ENCODE results near the gene USP54.
A peak's percentile ranks its signal among the peaks of the same experiment; 100 is the strongest.
"Not testable (repeated sequence)": the region's sequence is repeated elsewhere in the genome, so short reads cannot be mapped to it uniquely, and the experiment has no call there.

Gene USP54

GRCh38 chr10:73567025-73567424 lies 24.1 kb downstream of the USP54 start:
- not testable (repeated sequence) for H3K27me3 ChIP-seq (ENCODE audit: control insufficient read depth in 2 of 2, insufficient read depth in 2 of 2, low read length in 2 of 2); H3K4me3 ChIP-seq (ENCODE audit: low read length in 2 of 2); H3K27ac ChIP-seq (ENCODE audit: low read depth in 2 of 2, low read length in 2 of 2); H3K4me1 ChIP-seq (ENCODE audit: control insufficient read depth in 2 of 2, insufficient read depth in 2 of 2, low read length in 2 of 2); H3K9ac ChIP-seq (ENCODE audit: low read depth in 1 of 2, low read length in 2 of 2); H3K9me3 ChIP-seq (ENCODE audit: control insufficient read depth in 2 of 2, low read length in 2 of 2)
- H3K36me3 ChIP-seq (ENCODE audit: control insufficient read depth in 2 of 2, insufficient read depth in 2 of 2, low read length in 2 of 2) = peaks cover 14 to 20% of the 10 kb centered on the region in 2 donors

DNA sequence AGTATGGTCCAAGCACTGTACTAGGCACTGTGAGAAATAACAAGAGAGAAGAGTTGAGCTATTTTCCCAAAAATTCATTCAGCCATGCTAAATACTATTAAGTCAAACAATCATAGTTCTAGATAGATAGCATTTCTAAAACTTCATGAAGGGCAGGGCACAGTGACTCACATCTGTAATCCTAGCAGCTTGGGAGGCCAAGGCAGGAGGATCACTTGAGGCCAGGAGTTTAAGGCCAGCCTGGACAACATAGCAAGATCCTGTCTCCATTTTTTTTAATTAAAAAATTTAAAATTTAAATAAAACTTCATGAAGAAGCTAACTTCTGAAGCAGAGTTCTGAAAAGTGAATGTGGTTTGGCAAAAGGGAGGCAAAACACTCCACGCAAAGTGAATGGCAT lies 29.9 kb downstream of the USP54 start:
- H3K9ac ChIP-seq (ENCODE audit: low read depth in 1 of 2, low read length in 2 of 2) = no peak overlapping the region
- H3K27ac ChIP-seq (ENCODE audit: low read depth in 2 of 2, low read length in 2 of 2) = no peak overlapping the region
- H3K4me1 ChIP-seq (ENCODE audit: control insufficient read depth in 2 of 2, insufficient read depth in 2 of 2, low read length in 2 of 2) = no peaks in the 10 kb centered on the region
- no peak overlapping the region for H3K4me3 ChIP-seq (ENCODE audit: low read length in 2 of 2)
- H3K36me3 ChIP-seq (ENCODE audit: control insufficient read depth in 2 of 2, insufficient read depth in 2 of 2, low read length in 2 of 2) = peaks cover 8 to 14% of the 10 kb centered on the region in 2 donors
- H3K27me3 ChIP-seq (ENCODE audit: control insufficient read depth in 2 of 2, insufficient read depth in 2 of 2, low read length in 2 of 2) = no peaks in the 10 kb centered on the region
- no peaks in the 10 kb centered on the region for H3K9me3 ChIP-seq (ENCODE audit: control insufficient read depth in 2 of 2, low read length in 2 of 2)

- Histone ChIP-seq H3K27ac (ENCODE audit: low read depth in 2 of 2, low read length in 2 of 2) (no peak overlapping the region), H3K9ac (ENCODE audit: low read depth in 1 of 2, low read length in 2 of 2) (no peak overlapping the region), H3K4me1 (ENCODE audit: control insufficient read depth in 2 of 2, insufficient read depth in 2 of 2, low read length in 2 of 2) (no peaks in the 10 kb centered on the region), H3K4me3 (ENCODE audit: low read length in 2 of 2) (no peak overlapping the region), H3K27me3 (ENCODE audit: control insufficient read depth in 2 of 2, insufficient read depth in 2 of 2, low read length in 2 of 2) (no peaks in the 10 kb centered on the region), H3K9me3 (ENCODE audit: control insufficient read depth in 2 of 2, low read length in 2 of 2) (no peaks in the 10 kb centered on the region), H3K36me3 (ENCODE audit: control insufficient read depth in 2 of 2, insufficient read depth in 2 of 2, low read length in 2 of 2) (peaks cover 7 to 8% of the 10 kb centered on the region in 2 donors)
These were observed 31.6 kb downstream of the USP54 start for GRCh38 chr10:73559590-73559989.

DNA sequence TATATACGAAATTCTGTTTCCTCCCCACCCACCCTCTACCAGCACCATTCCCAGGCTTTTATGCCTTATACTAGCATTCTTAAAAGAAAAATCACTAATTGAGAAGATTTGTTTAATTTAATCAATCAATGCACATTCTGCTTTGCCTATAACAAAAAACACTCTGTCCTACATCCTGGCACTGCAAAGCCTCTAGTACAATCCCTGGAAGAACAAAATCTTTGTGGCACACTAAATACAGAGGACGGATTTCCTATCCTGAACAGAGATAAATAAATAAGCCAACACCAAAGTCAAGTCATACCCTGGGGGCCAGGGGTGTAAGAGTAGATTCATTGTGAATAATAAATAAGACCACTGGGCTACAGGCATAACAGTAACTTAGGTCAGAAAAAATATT lies 34.3 kb downstream of the USP54 start:
- Histone ChIP-seq H3K4me3 (ENCODE audit: low read length in 2 of 2) (no peak overlapping the region), H3K4me1 (ENCODE audit: control insufficient read depth in 2 of 2, insufficient read depth in 2 of 2, low read length in 2 of 2) (peaks cover 5 to 12% of the 10 kb centered on the region in 2 donors), H3K36me3 (ENCODE audit: control insufficient read depth in 2 of 2, insufficient read depth in 2 of 2, low read length in 2 of 2) (peaks cover 5 to 7% of the 10 kb centered on the region in 2 donors), H3K9ac (ENCODE audit: low read depth in 1 of 2, low read length in 2 of 2) (no peak overlapping the region), H3K27me3 (ENCODE audit: control insufficient read depth in 2 of 2, insufficient read depth in 2 of 2, low read length in 2 of 2) (no peaks in the 10 kb centered on the region), H3K9me3 (ENCODE audit: control insufficient read depth in 2 of 2, low read length in 2 of 2) (no peaks in the 10 kb centered on the region), H3K27ac (ENCODE audit: low read depth in 2 of 2, low read length in 2 of 2) (no peak overlapping the region)

GRCh38 chr10:73554721-73555120 lies 36.4 kb downstream of the USP54 start:
- H3K36me3 ChIP-seq (ENCODE audit: control insufficient read depth in 2 of 2, insufficient read depth in 2 of 2, low read length in 2 of 2) = peaks cover 5 to 7% of the 10 kb centered on the region in 2 donors
- H3K27ac ChIP-seq (ENCODE audit: low read depth in 2 of 2, low read length in 2 of 2) = no peak overlapping the region
- no peak overlapping the region for H3K9ac ChIP-seq (ENCODE audit: low read depth in 1 of 2, low read length in 2 of 2)
- no peaks in the 10 kb centered on the region for H3K9me3 ChIP-seq (ENCODE audit: control insufficient read depth in 2 of 2, low read length in 2 of 2)
- H3K4me3 ChIP-seq (ENCODE audit: low read length in 2 of 2) = no peak overlapping the region
- peaks cover 5 to 12% of the 10 kb centered on the region in 2 donors for H3K4me1 ChIP-seq (ENCODE audit: control insufficient read depth in 2 of 2, insufficient read depth in 2 of 2, low read length in 2 of 2)
- no peaks in the 10 kb centered on the region for H3K27me3 ChIP-seq (ENCODE audit: control insufficient read depth in 2 of 2, insufficient read depth in 2 of 2, low read length in 2 of 2)

DNA sequence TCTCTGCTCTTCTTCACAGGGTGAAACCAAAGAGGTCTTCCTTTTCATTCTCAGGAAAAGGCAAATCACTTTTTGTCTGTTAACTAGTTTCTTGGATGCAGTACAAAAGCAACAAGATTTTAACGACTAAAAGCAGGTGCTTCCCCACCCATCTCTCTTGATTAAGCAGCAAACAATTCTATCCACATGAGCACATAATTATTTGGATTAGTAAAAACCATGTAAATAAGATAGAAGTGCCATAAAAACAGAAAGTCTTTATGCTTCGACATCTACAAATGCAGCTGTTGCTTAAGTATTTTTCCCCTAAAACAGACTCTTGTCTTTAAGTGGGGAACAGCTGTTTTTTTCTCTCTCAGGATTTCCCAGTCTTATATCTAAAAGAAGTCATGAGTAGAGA lies 37.4 kb downstream of the USP54 start:
- peak overlapping the region; percentile 42 to 43 for H3K27ac ChIP-seq (ENCODE audit: low read depth in 2 of 2, low read length in 2 of 2)
- H3K27me3 ChIP-seq (ENCODE audit: control insufficient read depth in 2 of 2, insufficient read depth in 2 of 2, low read length in 2 of 2) = no peaks in the 10 kb centered on the region
- H3K4me3 ChIP-seq (ENCODE audit: low read length in 2 of 2) = no peak overlapping the region
- H3K4me1 ChIP-seq (ENCODE audit: control insufficient read depth in 2 of 2, insufficient read depth in 2 of 2, low read length in 2 of 2) = peaks cover 5 to 12% of the 10 kb centered on the region in 2 donors
- H3K9me3 ChIP-seq (ENCODE audit: control insufficient read depth in 2 of 2, low read length in 2 of 2) = no peaks in the 10 kb centered on the region
- peaks cover 5 to 9% of the 10 kb centered on the region in 2 donors for H3K36me3 ChIP-seq (ENCODE audit: control insufficient read depth in 2 of 2, insufficient read depth in 2 of 2, low read length in 2 of 2)
- no peak overlapping the region for H3K9ac ChIP-seq (ENCODE audit: low read depth in 1 of 2, low read length in 2 of 2)

- Histone ChIP-seq H3K36me3 (ENCODE audit: control insufficient read depth in 2 of 2, insufficient read depth in 2 of 2, low read length in 2 of 2) (peaks cover 0 to 3% of the 10 kb centered on the region in 2 donors), H3K27ac (ENCODE audit: low read depth in 2 of 2, low read length in 2 of 2) (peak overlapping the region; percentile 42 to 43), H3K9me3 (ENCODE audit: control insufficient read depth in 2 of 2, low read length in 2 of 2) (no peaks in the 10 kb centered on the region), H3K9ac (ENCODE audit: low read depth in 1 of 2, low read length in 2 of 2) (peak overlapping the region in 1 of 2 donors; percentile 1), H3K27me3 (ENCODE audit: control insufficient read depth in 2 of 2, insufficient read depth in 2 of 2, low read length in 2 of 2) (no peaks in the 10 kb centered on the region), H3K4me1 (ENCODE audit: control insufficient read depth in 2 of 2, insufficient read depth in 2 of 2, low read length in 2 of 2) (peaks cover 5 to 12% of the 10 kb centered on the region in 2 donors), H3K4me3 (ENCODE audit: low read length in 2 of 2) (no peak overlapping the region)
These were observed 38.1 kb downstream of the USP54 start for GRCh38 chr10:73552819-73553715.

DNA sequence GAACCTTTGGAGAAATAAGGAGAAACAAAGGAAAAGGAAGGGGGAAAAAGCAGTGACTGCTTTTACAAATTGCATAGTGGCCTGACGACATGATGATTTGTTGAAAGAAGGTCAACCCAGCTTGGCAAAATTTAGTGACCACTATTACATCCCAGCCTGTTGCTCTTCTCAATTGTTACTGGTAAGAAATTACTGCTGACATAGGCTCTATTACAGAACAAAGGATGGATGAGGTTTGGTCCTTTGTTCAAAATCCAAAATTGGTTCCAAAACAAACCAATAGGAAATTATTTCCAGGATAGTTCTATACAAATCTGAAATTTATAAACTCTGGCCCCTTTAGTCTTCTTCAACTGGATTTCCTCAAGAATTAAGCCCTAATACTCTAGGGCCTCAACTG lies 39.6 kb downstream of the USP54 start:
- Histone ChIP-seq H3K4me3 (ENCODE audit: low read length in 2 of 2) (no peak overlapping the region), H3K9ac (ENCODE audit: low read depth in 1 of 2, low read length in 2 of 2) (no peak overlapping the region), H3K36me3 (ENCODE audit: control insufficient read depth in 2 of 2, insufficient read depth in 2 of 2, low read length in 2 of 2) (peaks cover 0 to 2% of the 10 kb centered on the region in 2 donors), H3K27me3 (ENCODE audit: control insufficient read depth in 2 of 2, insufficient read depth in 2 of 2, low read length in 2 of 2) (no peaks in the 10 kb centered on the region), H3K9me3 (ENCODE audit: control insufficient read depth in 2 of 2, low read length in 2 of 2) (no peaks in the 10 kb centered on the region), H3K4me1 (ENCODE audit: control insufficient read depth in 2 of 2, insufficient read depth in 2 of 2, low read length in 2 of 2) (peaks cover 5 to 12% of the 10 kb centered on the region in 2 donors), H3K27ac (ENCODE audit: low read depth in 2 of 2, low read length in 2 of 2) (no peak overlapping the region)

DNA sequence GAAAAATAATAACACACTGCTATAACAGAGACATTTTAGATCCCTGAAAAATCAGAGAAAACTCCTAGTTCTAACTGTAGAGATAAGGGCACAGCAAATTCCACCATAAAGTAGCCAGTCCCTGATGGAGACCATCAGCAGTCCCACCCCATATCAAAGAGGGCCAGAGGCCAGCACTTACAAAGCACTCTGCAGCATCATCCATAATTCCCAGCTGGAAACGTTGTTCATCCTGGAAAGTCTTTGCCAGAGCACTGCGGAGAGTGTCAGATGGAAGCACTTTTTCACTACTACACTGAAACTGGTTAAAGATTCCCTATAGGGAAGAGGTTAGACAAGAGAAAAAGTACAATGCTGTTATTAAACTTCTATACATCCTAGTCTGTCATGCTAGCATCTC lies 45.8 kb downstream of the USP54 start:
- H3K36me3 ChIP-seq (ENCODE audit: control insufficient read depth in 2 of 2, insufficient read depth in 2 of 2, low read length in 2 of 2) = peaks cover 26 to 36% of the 10 kb centered on the region in 2 donors

GRCh38 chr10:73537709-73538108 lies 53.4 kb downstream of the USP54 start:
- H3K4me1 ChIP-seq (ENCODE audit: control insufficient read depth in 2 of 2, insufficient read depth in 2 of 2, low read length in 2 of 2) = peaks cover 0 to 3% of the 10 kb centered on the region in 2 donors

More for the DNA sequence above, 45.8 kb downstream of the USP54 start:
- Histone ChIP-seq H3K9me3 (ENCODE audit: control insufficient read depth in 2 of 2, low read length in 2 of 2) (no peaks in the 10 kb centered on the region), H3K4me1 (ENCODE audit: control insufficient read depth in 2 of 2, insufficient read depth in 2 of 2, low read length in 2 of 2) (no peaks in the 10 kb centered on the region), H3K9ac (ENCODE audit: low read depth in 1 of 2, low read length in 2 of 2) (no peak overlapping the region), H3K27ac (ENCODE audit: low read depth in 2 of 2, low read length in 2 of 2) (no peak overlapping the region), H3K27me3 (ENCODE audit: control insufficient read depth in 2 of 2, insufficient read depth in 2 of 2, low read length in 2 of 2) (no peaks in the 10 kb centered on the region), H3K4me3 (ENCODE audit: low read length in 2 of 2) (no peak overlapping the region)

More at GRCh38 chr10:73537709-73538108, 53.4 kb downstream of the USP54 start:
- Histone ChIP-seq H3K9ac (ENCODE audit: low read depth in 1 of 2, low read length in 2 of 2) (no peak overlapping the region), H3K4me3 (ENCODE audit: low read length in 2 of 2) (no peak overlapping the region), H3K27ac (ENCODE audit: low read depth in 2 of 2, low read length in 2 of 2) (no peak overlapping the region), H3K27me3 (ENCODE audit: control insufficient read depth in 2 of 2, insufficient read depth in 2 of 2, low read length in 2 of 2) (no peaks in the 10 kb centered on the region), H3K36me3 (ENCODE audit: control insufficient read depth in 2 of 2, insufficient read depth in 2 of 2, low read length in 2 of 2) (peaks cover 36 to 50% of the 10 kb centered on the region in 2 donors), H3K9me3 (ENCODE audit: control insufficient read depth in 2 of 2, low read length in 2 of 2) (no peaks in the 10 kb centered on the region)
